ENCODE data around the gene BCL2L12. TPM values are rescaled to one million over a fixed set of nuclear protein-coding genes. Genes with fewer than 3 reads are reported as not detected.
A peak's percentile ranks its signal among the peaks of the same experiment; 100 is the strongest.

The BCL2L12 gene
- total RNA-seq, 1 donor from 2014 or later, result 31.5 TPM

DNA sequence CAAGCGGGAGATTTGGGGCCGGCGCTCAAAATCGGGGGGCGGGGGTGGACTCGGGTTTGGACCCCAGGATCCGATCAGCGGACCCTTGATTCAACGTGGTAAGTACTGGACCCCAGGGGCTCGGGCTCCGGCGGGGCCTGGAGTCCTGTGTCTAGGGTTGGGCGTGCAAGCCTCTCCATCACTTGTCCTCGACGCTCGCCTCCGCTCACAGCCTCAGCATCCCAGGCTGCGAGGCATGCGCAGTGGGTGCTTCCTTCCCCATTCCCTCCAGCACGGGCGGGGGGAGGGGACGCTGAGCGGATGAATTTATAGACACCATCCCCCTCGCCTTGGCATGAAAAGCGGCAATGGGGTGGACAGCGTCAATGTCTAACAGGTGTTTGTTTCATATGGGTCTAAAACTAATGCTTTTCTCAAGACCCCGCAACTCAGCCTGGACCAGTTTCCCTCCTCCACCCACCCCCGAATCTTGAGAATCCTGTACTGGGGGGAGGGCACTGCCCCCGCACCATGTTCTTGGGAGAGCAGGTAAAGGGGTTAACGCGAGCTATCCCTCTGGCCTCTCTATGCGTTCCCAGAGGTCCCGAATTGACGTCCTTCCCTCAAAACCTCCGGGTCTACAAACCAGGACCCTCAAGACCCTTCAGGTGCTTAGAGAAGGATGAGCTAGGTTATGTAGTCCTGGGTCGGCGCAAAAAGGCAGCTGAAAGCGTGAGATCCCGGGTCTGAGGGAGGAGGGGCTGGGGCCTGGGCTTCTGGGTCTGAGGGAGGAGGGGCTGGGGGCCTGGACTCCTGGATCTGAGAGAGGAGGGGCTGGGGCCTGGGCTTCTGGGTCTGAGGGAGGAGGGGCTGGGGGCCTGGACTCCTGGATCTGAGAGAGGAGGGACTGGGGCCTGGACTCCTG is 25.8 kb downstream of the BCL2L12 start:
- Mint-ChIP-seq H3K27me3 (ENCODE audit: low read depth, unreplicated experiment) (no peaks in the 10 kb centered on the region), H3K27ac (ENCODE audit: unreplicated experiment) (peak overlapping the region; percentile 69), H3K4me3 (ENCODE audit: unreplicated experiment) (peak overlapping the region; percentile 90), H3K9me3 (ENCODE audit: unreplicated experiment) (no peaks in the 10 kb centered on the region), H3K36me3 (ENCODE audit: low read depth, unreplicated experiment) (peaks cover 7% of the 10 kb centered on the region), H3K4me1 (ENCODE audit: low read depth, unreplicated experiment) (peaks cover 12% of the 10 kb centered on the region)
- Histone ChIP-seq H3K9ac (ENCODE audit: low read length) (peak overlapping the region; percentile 50), H3K27ac (ENCODE audit: low read depth, low read length) (no peak overlapping the region), H3K36me3 (ENCODE audit: insufficient read depth, low read length) (peaks cover 3% of the 10 kb centered on the region), H3K79me2 (ENCODE audit: insufficient read depth, low read length) (no peaks in the 10 kb centered on the region), H3K9me3 (ENCODE audit: insufficient read depth, low read depth, low read length) (no peaks in the 10 kb centered on the region), H3K4me3 (ENCODE audit: insufficient read depth, low read depth, low read length) (peak overlapping the region; percentile 57), H3K4me2 (ENCODE audit: low read length) (peak overlapping the region; percentile 91), H4K20me1 (ENCODE audit: insufficient read depth, low read length) (peaks cover 14% of the 10 kb centered on the region), H3K27me3 (ENCODE audit: insufficient read depth, low read length) (no peaks in the 10 kb centered on the region), H2AFZ (ENCODE audit: low read depth, low read length) (peak overlapping the region; percentile 54), H3K4me1 (ENCODE audit: insufficient read depth, low read length) (peaks cover 15% of the 10 kb centered on the region)
- TF ChIP-seq, protein P1, sequence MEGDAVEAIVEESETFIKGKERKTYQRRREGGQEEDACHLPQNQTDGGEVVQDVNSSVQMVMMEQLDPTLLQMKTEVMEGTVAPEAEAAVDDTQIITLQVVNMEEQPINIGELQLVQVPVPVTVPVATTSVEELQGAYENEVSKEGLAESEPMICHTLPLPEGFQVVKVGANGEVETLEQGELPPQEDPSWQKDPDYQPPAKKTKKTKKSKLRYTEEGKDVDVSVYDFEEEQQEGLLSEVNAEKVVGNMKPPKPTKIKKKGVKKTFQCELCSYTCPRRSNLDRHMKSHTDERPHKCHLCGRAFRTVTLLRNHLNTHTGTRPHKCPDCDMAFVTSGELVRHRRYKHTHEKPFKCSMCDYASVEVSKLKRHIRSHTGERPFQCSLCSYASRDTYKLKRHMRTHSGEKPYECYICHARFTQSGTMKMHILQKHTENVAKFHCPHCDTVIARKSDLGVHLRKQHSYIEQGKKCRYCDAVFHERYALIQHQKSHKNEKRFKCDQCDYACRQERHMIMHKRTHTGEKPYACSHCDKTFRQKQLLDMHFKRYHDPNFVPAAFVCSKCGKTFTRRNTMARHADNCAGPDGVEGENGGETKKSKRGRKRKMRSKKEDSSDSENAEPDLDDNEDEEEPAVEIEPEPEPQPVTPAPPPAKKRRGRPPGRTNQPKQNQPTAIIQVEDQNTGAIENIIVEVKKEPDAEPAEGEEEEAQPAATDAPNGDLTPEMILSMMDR (IDR thresholded peaks at IDR 0.05; ENCODE audit: insufficient read depth, low read depth, low read length), result no peak
- TF ChIP-seq EZH2 (IDR thresholded peaks at IDR 0.05; ENCODE audit: insufficient read depth, low read length), result no peak
- no peak for FAIRE-seq
- DNase-seq (ENCODE audit: low read depth), result peak; percentile 49

- H3K4me3 Mint-ChIP-seq (ENCODE audit: unreplicated experiment), result peak overlapping the region; percentile 90
- H3K27ac Mint-ChIP-seq (ENCODE audit: unreplicated experiment), result peak overlapping the region; percentile 47
- Histone ChIP-seq H3K4me2 (ENCODE audit: low read length) (peak overlapping the region; percentile 91), H3K27ac (ENCODE audit: low read depth, low read length) (no peak overlapping the region), H3K4me3 (ENCODE audit: insufficient read depth, low read depth, low read length) (no peak overlapping the region), H3K4me1 (ENCODE audit: insufficient read depth, low read length) (peaks cover 15% of the 10 kb centered on the region), H2AFZ (ENCODE audit: low read depth, low read length) (peak overlapping the region; percentile 47), H3K36me3 (ENCODE audit: insufficient read depth, low read length) (peaks cover 3% of the 10 kb centered on the region), H3K9me3 (ENCODE audit: insufficient read depth, low read depth, low read length) (no peaks in the 10 kb centered on the region), H3K79me2 (ENCODE audit: insufficient read depth, low read length) (no peaks in the 10 kb centered on the region), H3K27me3 (ENCODE audit: insufficient read depth, low read length) (no peaks in the 10 kb centered on the region), H4K20me1 (ENCODE audit: insufficient read depth, low read length) (peaks cover 14% of the 10 kb centered on the region), H3K9ac (ENCODE audit: low read length) (no peak overlapping the region)
- peaks cover 12% of the 10 kb centered on the region for H3K4me1 Mint-ChIP-seq (ENCODE audit: low read depth, unreplicated experiment)
- no peaks in the 10 kb centered on the region for H3K9me3 Mint-ChIP-seq (ENCODE audit: unreplicated experiment)
- TF ChIP-seq EZH2 (IDR thresholded peaks at IDR 0.05; ENCODE audit: insufficient read depth, low read length), result no peak
- TF ChIP-seq, protein P1 (IDR thresholded peaks at IDR 0.05; ENCODE audit: insufficient read depth, low read depth, low read length), result no peak
- no peak for DNase-seq (ENCODE audit: low read depth)
- H3K27me3 Mint-ChIP-seq (ENCODE audit: low read depth, unreplicated experiment), result no peaks in the 10 kb centered on the region
- peaks cover 7% of the 10 kb centered on the region for H3K36me3 Mint-ChIP-seq (ENCODE audit: low read depth, unreplicated experiment)
- no peak for FAIRE-seq
Measured at GRCh38 chr19:49692147-49692506, 26.4 kb downstream of the BCL2L12 start.

- no peaks in the 10 kb centered on the region for H3K9me3 Mint-ChIP-seq (ENCODE audit: unreplicated experiment)
- DNase-seq (ENCODE audit: low read depth), result no peak
- TF ChIP-seq, protein P1 (IDR thresholded peaks at IDR 0.05; ENCODE audit: insufficient read depth, low read depth, low read length), result no peak
- TF ChIP-seq EZH2 (IDR thresholded peaks at IDR 0.05; ENCODE audit: insufficient read depth, low read length), result no peak
- Histone ChIP-seq H3K9me3 (ENCODE audit: insufficient read depth, low read depth, low read length) (no peaks in the 10 kb centered on the region), H3K79me2 (ENCODE audit: insufficient read depth, low read length) (no peaks in the 10 kb centered on the region), H3K4me1 (ENCODE audit: insufficient read depth, low read length) (no peaks in the 10 kb centered on the region), H2AFZ (ENCODE audit: low read depth, low read length) (no peak overlapping the region), H3K9ac (ENCODE audit: low read length) (no peak overlapping the region), H3K36me3 (ENCODE audit: insufficient read depth, low read length) (no peaks in the 10 kb centered on the region), H4K20me1 (ENCODE audit: insufficient read depth, low read length) (no peaks in the 10 kb centered on the region), H3K27me3 (ENCODE audit: insufficient read depth, low read length) (no peaks in the 10 kb centered on the region), H3K4me3 (ENCODE audit: insufficient read depth, low read depth, low read length) (no peak overlapping the region), H3K4me2 (ENCODE audit: low read length) (no peak overlapping the region), H3K27ac (ENCODE audit: low read depth, low read length) (no peak overlapping the region)
- H3K4me1 Mint-ChIP-seq (ENCODE audit: low read depth, unreplicated experiment), result no peaks in the 10 kb centered on the region
- H3K27ac Mint-ChIP-seq (ENCODE audit: unreplicated experiment), result no peak overlapping the region
- no peak for FAIRE-seq
- no peak overlapping the region for H3K4me3 Mint-ChIP-seq (ENCODE audit: unreplicated experiment)
- H3K36me3 Mint-ChIP-seq (ENCODE audit: low read depth, unreplicated experiment), result peaks cover 3% of the 10 kb centered on the region
- no peaks in the 10 kb centered on the region for H3K27me3 Mint-ChIP-seq (ENCODE audit: low read depth, unreplicated experiment)
Measured at GRCh38 chr19:49696115-49696514, 30.4 kb downstream of the BCL2L12 start.
